Measurements from ENCODE around the gene PNKD.
"Not testable (repeated sequence)": the region's sequence is repeated elsewhere in the genome, so short reads cannot be mapped to it uniquely, and the experiment has no call there.

The PNKD gene

GRCh38 chr2:218273214-218273907, 3.0 kb downstream of the PNKD start:
- not testable (repeated sequence) for DNase-seq (ENCODE audit: low spot score)

GRCh38 chr2:218273908-218274249, 3.6 kb downstream of the PNKD start:
- DNase-seq (ENCODE audit: low spot score), result no peak

GRCh38 chr2:218274586-218274985, 4.3 kb downstream of the PNKD start:
- DNase-seq (ENCODE audit: low spot score), result no peak

- no peak for DNase-seq (ENCODE audit: low spot score)
Measured at GRCh38 chr2:218275371-218276072, 5.2 kb downstream of the PNKD start.

GRCh38 chr2:218276986-218277755, 6.9 kb downstream of the PNKD start:
- no peak for DNase-seq (ENCODE audit: low spot score)

- DNase-seq (ENCODE audit: low spot score), result no peak
Measured at GRCh38 chr2:218277921-218278320, 7.6 kb downstream of the PNKD start.

GRCh38 chr2:218278531-218279360, 8.4 kb downstream of the PNKD start:
- DNase-seq (ENCODE audit: low spot score), result no peak

- no peak for DNase-seq (ENCODE audit: low spot score)
Measured at GRCh38 chr2:218280260-218280870, 10.0 kb downstream of the PNKD start.

GRCh38 chr2:218281449-218281848, 11.1 kb downstream of the PNKD start:
- DNase-seq (ENCODE audit: low spot score), result no peak

- DNase-seq (ENCODE audit: low spot score), result no peak
Measured at GRCh38 chr2:218282173-218282991, 12.1 kb downstream of the PNKD start.

GRCh38 chr2:218284106-218284811, 13.9 kb downstream of the PNKD start:
- DNase-seq (ENCODE audit: low spot score), result peak; percentile 80

- DNase-seq (ENCODE audit: low spot score), result peak; percentile 68
Measured at GRCh38 chr2:218285604-218286003, 15.3 kb downstream of the PNKD start.

GRCh38 chr2:218286570-218287459, 16.5 kb downstream of the PNKD start:
- DNase-seq (ENCODE audit: low spot score), result peak; percentile 97

GRCh38 chr2:218289639-218290315, 19.5 kb downstream of the PNKD start:
- peak; percentile 65 for DNase-seq (ENCODE audit: low spot score)

- peak; percentile 52 for DNase-seq (ENCODE audit: low spot score)
Measured at GRCh38 chr2:218290316-218291261, 20.3 kb downstream of the PNKD start.

GRCh38 chr2:218291318-218292047, 21.2 kb downstream of the PNKD start:
- peak; percentile 52 for DNase-seq (ENCODE audit: low spot score)

All from hematopoietic multipotent progenitor cell treated with erythropoietin and hydrocortisone succinate and interleukin-3 and kit ligand, for 15 days (in vitro differentiated cells).